Immature natural killer cell (primary cell): ENCODE results near the gene ITGBL1. TPM values are rescaled to one million over a fixed set of nuclear protein-coding genes. Genes with fewer than 3 reads are reported as not detected.

Experiments used
- DNase-seq, 3 donors: peaks; one replicate each; pipeline ENCODE4 v3.0.0; 2022; ENCODE audit warnings: mixed read lengths in 1 of 3
- H3K27ac Mint-ChIP-seq, 6 donors: one replicate each; pipeline ENCODE4 v1.8.0; 2020; ENCODE audit warnings: mixed read lengths in 6 of 6, mild to moderate bottlenecking in 5 of 6, inconsistent platforms in 4 of 6, moderate library complexity in 3 of 6
- H3K27me3 Mint-ChIP-seq, 3 donors: one replicate each; pipeline ENCODE4 v1.8.0; 2020 to 2021; ENCODE audit warnings: low read depth in 3 of 3, mild to moderate bottlenecking in 3 of 3, mixed read lengths in 3 of 3, moderate library complexity in 3 of 3, inconsistent platforms in 1 of 3
- H3K36me3 Mint-ChIP-seq, 3 donors: one replicate each; pipeline ENCODE4 v1.8.0; 2020; ENCODE audit warnings: mixed read lengths in 3 of 3, inconsistent platforms in 2 of 3, mild to moderate bottlenecking in 2 of 3
- H3K4me1 Mint-ChIP-seq, 2 donors: one replicate each; pipeline ENCODE4 v1.8.0; 2020; ENCODE audit warnings: inconsistent platforms in 2 of 2, mild to moderate bottlenecking in 2 of 2, mixed read lengths in 2 of 2, moderate library complexity in 1 of 2
- H3K4me3 Mint-ChIP-seq, 5 donors: one replicate each; pipeline ENCODE4 v1.8.0; 2020; ENCODE audit warnings: mild to moderate bottlenecking in 5 of 5, mixed read lengths in 5 of 5, inconsistent platforms in 3 of 5, moderate library complexity in 3 of 5
- H3K9me3 Mint-ChIP-seq, 6 donors: one replicate each; pipeline ENCODE4 v1.8.0; 2020; ENCODE audit warnings: mild to moderate bottlenecking in 6 of 6, mixed read lengths in 6 of 6, inconsistent platforms in 4 of 6, moderate library complexity in 3 of 6
- polyA plus RNA-seq, 3 donors: library from polyadenylated mRNA; unstranded; fragments of 300-500 nt; fragmentation: Illumina TruSeq; gene quantifications; one replicate each; pipeline ENCODE4 v1.2.3, GENCODE V29; 2021

ITGBL1 gene
- polyA plus RNA-seq, 3 donors from 2014 or later, result not detected

DNA sequence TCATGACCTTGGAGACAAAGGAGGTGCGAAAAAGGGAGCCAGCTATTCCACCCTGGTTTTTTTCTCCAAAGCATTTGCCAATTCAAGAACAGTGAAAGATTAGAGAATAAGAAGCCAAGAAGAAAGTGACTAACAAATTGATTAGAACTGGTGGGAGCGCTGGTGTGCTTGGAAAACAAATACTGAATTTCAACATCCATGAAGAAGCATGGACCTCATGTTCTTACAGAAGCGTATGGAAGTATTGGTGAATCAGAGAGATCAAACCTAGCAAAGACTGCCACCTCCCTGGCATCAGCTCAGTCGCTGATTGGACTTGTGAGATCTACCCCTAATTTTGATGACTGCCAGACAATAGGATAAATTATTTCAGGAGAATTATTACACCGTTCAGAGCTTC is 195.3 kb downstream of the ITGBL1 start:
- Mint-ChIP-seq H3K9me3 (peaks cover 0 to 13% (median 1%) of the 10 kb centered on the region in 6 donors), H3K4me3 (no peak overlapping the region), H3K27me3 (peaks cover 4 to 7% (median 5%) of the 10 kb centered on the region in 3 donors), H3K4me1 (no peaks in the 10 kb centered on the region), H3K36me3 (no peaks in the 10 kb centered on the region), H3K27ac (no peak overlapping the region)
- no peak for DNase-seq

GRCh38 chr13:101648766-101649487 is 196.5 kb downstream of the ITGBL1 start:
- H3K27ac Mint-ChIP-seq, result no peak overlapping the region
- no peaks in the 10 kb centered on the region for H3K4me1 Mint-ChIP-seq
- DNase-seq, result no peak
- peaks cover 5 to 7% (median 7%) of the 10 kb centered on the region in 3 donors for H3K27me3 Mint-ChIP-seq
- peaks cover 0 to 17% (median under 1%) of the 10 kb centered on the region in 6 donors for H3K9me3 Mint-ChIP-seq
- no peaks in the 10 kb centered on the region for H3K36me3 Mint-ChIP-seq
- no peak overlapping the region for H3K4me3 Mint-ChIP-seq

DNA sequence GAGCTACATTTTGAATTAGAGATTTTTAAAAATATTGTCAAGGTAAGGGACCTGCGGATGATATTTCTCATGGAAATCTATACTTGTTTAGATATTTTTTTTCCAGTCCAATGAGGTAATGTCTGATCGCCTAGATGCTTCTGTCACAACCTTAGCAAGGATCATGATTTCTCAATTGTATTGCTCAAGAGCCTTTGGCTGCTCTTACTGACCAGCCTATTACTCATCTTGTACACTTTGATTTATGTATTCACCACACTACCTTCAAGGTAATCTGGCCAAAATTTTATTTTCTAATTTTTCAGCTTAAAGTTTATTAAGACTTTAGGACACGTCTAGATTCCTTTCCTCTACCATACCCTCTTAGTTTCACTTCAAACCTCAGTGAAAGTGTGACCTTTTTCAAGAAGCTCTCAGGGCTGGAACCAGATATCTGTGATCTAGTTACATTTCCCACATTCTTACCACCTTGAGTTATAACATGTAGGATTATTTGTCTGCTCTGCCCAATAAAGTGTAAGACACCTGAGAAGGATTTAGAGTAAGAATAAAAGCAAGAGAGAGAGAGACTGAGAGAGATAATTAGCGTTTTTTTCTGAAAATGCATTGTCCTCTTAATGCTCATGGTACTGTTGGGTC is 197.1 kb downstream of the ITGBL1 start:
- Mint-ChIP-seq H3K36me3 (no peaks in the 10 kb centered on the region), H3K9me3 (peaks cover 0 to 17% (median 3%) of the 10 kb centered on the region in 6 donors), H3K27me3 (peaks cover 7 to 9% (median 7%) of the 10 kb centered on the region in 3 donors), H3K27ac (no peak overlapping the region), H3K4me1 (no peaks in the 10 kb centered on the region), H3K4me3 (no peak overlapping the region)
- DNase-seq, result no peak

DNA sequence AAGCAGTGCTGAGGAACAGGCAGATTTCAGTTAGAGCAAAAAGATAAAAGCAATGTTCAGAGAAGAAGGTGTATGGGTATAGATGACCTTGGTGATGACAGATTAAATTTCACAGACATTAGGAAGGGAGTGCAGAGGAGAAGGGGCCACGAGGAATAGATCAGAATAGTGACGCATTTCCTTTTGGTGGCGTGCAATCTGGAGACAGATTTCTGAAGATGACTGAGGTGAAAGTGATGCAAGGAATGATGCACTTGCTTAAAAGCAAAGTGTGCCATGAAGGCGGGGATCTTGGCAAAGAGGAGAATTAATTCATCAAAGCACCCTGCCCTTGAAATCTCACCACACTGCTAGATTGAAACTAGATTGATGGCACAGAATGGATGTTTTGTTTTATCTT is 202.4 kb downstream of the ITGBL1 start:
- Mint-ChIP-seq H3K4me3 (no peak overlapping the region), H3K4me1 (no peaks in the 10 kb centered on the region), H3K27ac (no peak overlapping the region), H3K27me3 (peaks cover 2 to 7% (median 6%) of the 10 kb centered on the region in 3 donors), H3K36me3 (no peaks in the 10 kb centered on the region), H3K9me3 (peaks cover 0 to 17% (median 3%) of the 10 kb centered on the region in 6 donors)
- no peak for DNase-seq

DNA sequence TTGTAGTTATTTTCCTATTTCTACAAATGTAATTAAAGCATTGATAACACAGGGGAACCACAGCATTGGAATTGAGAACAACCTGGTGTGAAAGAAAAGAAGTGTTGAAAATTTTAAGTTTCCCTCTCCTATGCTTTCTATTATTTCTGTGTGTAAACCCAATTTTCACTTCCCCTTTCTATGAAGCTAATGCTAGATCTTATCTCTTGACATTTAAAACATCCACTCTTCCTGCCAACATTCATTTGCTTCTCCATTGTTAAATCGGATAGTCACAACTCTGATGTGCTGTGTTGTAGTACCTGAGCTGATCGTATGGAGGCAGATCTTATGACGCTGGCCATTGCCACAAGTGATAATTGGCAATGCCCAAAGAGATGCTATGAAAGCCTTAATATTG is 203.0 kb downstream of the ITGBL1 start:
- Mint-ChIP-seq H3K36me3 (no peaks in the 10 kb centered on the region), H3K4me3 (no peak overlapping the region), H3K9me3 (peaks cover 0 to 17% (median 3%) of the 10 kb centered on the region in 6 donors), H3K4me1 (no peaks in the 10 kb centered on the region), H3K27ac (no peak overlapping the region), H3K27me3 (peaks cover 2 to 7% (median 6%) of the 10 kb centered on the region in 3 donors)
- DNase-seq, result no peak

DNA sequence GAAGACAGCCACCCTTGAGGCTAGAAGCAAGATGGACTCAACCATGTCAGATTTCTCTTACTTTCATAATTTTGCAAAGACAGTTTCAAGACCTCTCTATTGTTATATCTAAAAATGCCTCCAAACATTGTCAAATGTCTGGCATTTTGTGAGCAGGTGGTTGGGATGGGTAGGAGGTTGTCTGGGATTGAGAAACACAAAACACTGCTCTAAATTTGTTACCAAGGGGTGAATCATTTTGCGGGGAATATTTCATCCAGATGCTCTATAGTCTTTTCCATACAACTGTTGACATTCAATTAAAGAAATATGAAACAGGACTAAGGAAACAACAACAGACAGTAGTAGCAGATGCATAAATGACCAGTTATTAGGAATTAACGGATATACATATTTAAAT is 208.2 kb downstream of the ITGBL1 start:
- peaks cover 0 to 4% (median 0%) of the 10 kb centered on the region in 3 donors for H3K27me3 Mint-ChIP-seq
- no peak overlapping the region for H3K4me3 Mint-ChIP-seq
- H3K4me1 Mint-ChIP-seq, result no peaks in the 10 kb centered on the region
- no peak for DNase-seq
- H3K36me3 Mint-ChIP-seq, result no peaks in the 10 kb centered on the region
- H3K9me3 Mint-ChIP-seq, result no peaks in the 10 kb centered on the region
- no peak overlapping the region for H3K27ac Mint-ChIP-seq

DNA sequence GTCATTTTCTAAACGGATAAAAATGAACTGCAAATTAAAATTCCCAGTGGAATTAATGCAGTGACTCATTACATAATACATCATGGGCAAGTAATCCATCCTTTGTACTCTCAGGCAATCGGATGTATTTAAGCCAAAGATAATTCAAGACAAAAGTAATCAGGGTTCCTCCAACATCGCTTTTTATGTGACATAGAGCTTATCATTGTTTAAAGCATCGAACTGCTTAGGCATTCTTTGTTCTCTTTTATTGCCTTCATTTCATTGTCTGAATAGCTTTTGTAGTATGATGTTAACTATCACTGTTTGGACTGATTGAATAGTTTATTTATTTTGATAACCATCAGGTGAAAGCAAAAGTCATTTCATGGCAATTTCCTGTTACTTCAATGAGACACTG is 209.4 kb downstream of the ITGBL1 start:
- Mint-ChIP-seq H3K4me1 (no peaks in the 10 kb centered on the region), H3K4me3 (no peak overlapping the region), H3K36me3 (no peaks in the 10 kb centered on the region), H3K27me3 (no peaks in the 10 kb centered on the region), H3K9me3 (peaks cover 0 to 5% (median 0%) of the 10 kb centered on the region in 6 donors), H3K27ac (no peak overlapping the region)
- no peak for DNase-seq

- Mint-ChIP-seq H3K9me3 (peaks cover 0 to 5% (median under 1%) of the 10 kb centered on the region in 6 donors), H3K27ac (no peak overlapping the region), H3K36me3 (no peaks in the 10 kb centered on the region), H3K27me3 (peaks cover 0 to 2% (median 2%) of the 10 kb centered on the region in 3 donors), H3K4me1 (no peaks in the 10 kb centered on the region), H3K4me3 (no peak overlapping the region)
- no peak for DNase-seq
Measured at GRCh38 chr13:101673360-101674105, 221.1 kb downstream of the ITGBL1 start.

- no peak for DNase-seq
- Mint-ChIP-seq H3K27ac (no peak overlapping the region), H3K4me1 (no peaks in the 10 kb centered on the region), H3K9me3 (no peaks in the 10 kb centered on the region), H3K36me3 (no peaks in the 10 kb centered on the region), H3K27me3 (peaks cover 0 to 2% (median 1%) of the 10 kb centered on the region in 3 donors), H3K4me3 (no peak overlapping the region)
Measured at GRCh38 chr13:101681834-101682233, 229.4 kb downstream of the ITGBL1 start.

GRCh38 chr13:101686003-101686402 is 233.5 kb downstream of the ITGBL1 start:
- Mint-ChIP-seq H3K27ac (no peak overlapping the region), H3K4me1 (no peaks in the 10 kb centered on the region), H3K4me3 (no peak overlapping the region), H3K9me3 (peaks cover 0 to 12% (median 0%) of the 10 kb centered on the region in 6 donors), H3K27me3 (peaks cover 0 to 2% (median 1%) of the 10 kb centered on the region in 3 donors), H3K36me3 (no peaks in the 10 kb centered on the region)
- DNase-seq, result no peak

- no peaks in the 10 kb centered on the region for H3K36me3 Mint-ChIP-seq
- H3K27me3 Mint-ChIP-seq, result peaks cover 0 to 3% (median 0%) of the 10 kb centered on the region in 3 donors
- no peak overlapping the region for H3K27ac Mint-ChIP-seq
- H3K4me3 Mint-ChIP-seq, result no peak overlapping the region
- no peak for DNase-seq
- H3K9me3 Mint-ChIP-seq, result peaks cover 0 to 12% (median 0%) of the 10 kb centered on the region in 6 donors
- no peaks in the 10 kb centered on the region for H3K4me1 Mint-ChIP-seq
Measured at GRCh38 chr13:101690871-101691270, 238.4 kb downstream of the ITGBL1 start.

GRCh38 chr13:101691341-101691860 is 238.9 kb downstream of the ITGBL1 start:
- Mint-ChIP-seq H3K27ac (no peak overlapping the region), H3K4me1 (no peaks in the 10 kb centered on the region), H3K36me3 (no peaks in the 10 kb centered on the region), H3K27me3 (peaks cover 0 to 3% (median 0%) of the 10 kb centered on the region in 3 donors), H3K9me3 (peaks cover 0 to 12% (median 0%) of the 10 kb centered on the region in 6 donors), H3K4me3 (no peak overlapping the region)
- DNase-seq, result no peak

- no peak for DNase-seq
- Mint-ChIP-seq H3K36me3 (no peaks in the 10 kb centered on the region), H3K9me3 (peaks cover 0 to 5% (median 0%) of the 10 kb centered on the region in 6 donors), H3K27ac (no peak overlapping the region), H3K4me3 (no peak overlapping the region), H3K27me3 (peaks cover 0 to 3% (median 0%) of the 10 kb centered on the region in 3 donors), H3K4me1 (no peaks in the 10 kb centered on the region)
Measured at GRCh38 chr13:101695870-101696516, 243.5 kb downstream of the ITGBL1 start.
